Prostate gland (tissue), 2 donors: Measurements from ENCODE around the gene RNF151. TPM values are rescaled to one million over a fixed set of nuclear protein-coding genes. Genes with fewer than 3 reads are reported as not detected.

Source experiments
- DNase-seq: peaks from one replicate; pipeline ENCODE4 v3.0.0-alpha.2; 2019; ENCODE audit warnings: low spot score
- H3K27ac ChIP-seq, 2 donors: fragments of 200-600 bp; sonication (generic); 2 replicates each; pipeline ENCODE4 v1.5.1; 2017 to 2019
- H3K27me3 ChIP-seq: fragments of 200-600 bp; sonication (generic); replicated peaks from 2 replicates; pipeline ENCODE4 v1.5.1; 2019; ENCODE audit not compliant: insufficient read depth
- H3K36me3 ChIP-seq, 2 donors: fragments of 200-600 bp; sonication (generic); 1 replicate in 1 of 2; 2 replicates in 1 of 2; pipeline versions ENCODE4 v1.5.1 to v1.8.1; 2017 to 2019
- H3K4me1 ChIP-seq: fragments of 200-600 bp; sonication (generic); replicated peaks from 2 replicates; pipeline ENCODE4 v1.5.1; 2019
- H3K4me3 ChIP-seq, 2 donors: fragments of 200-600 bp; sonication (generic); 2 replicates each; pipeline ENCODE4 v1.5.1; 2017 to 2019
- H3K9me3 ChIP-seq: fragments of 200-600 bp; sonication (generic); 2 replicates; pipeline ENCODE4 v1.5.1; 2017
- CTCF ChIP-seq, 4 experiments: fragments of 200-600 bp in 2 of 4; fragments of 450-650 bp in 2 of 4; sonication (generic) in 2 of 4; IDR thresholded peaks; 1 replicate in 3 of 4; 2 replicates in 1 of 4; pipeline ENCODE4 v1.5.1; 2016 to 2019; ENCODE audit warnings: antibody characterized with exemption in 4 of 4, mild to moderate bottlenecking in 2 of 4, moderate library complexity in 2 of 4
- POLR2A ChIP-seq: fragments of 450-650 bp; IDR thresholded peaks from one replicate; pipeline ENCODE4 v1.6.1; 2016; ENCODE audit warnings: antibody characterized with exemption, mild to moderate bottlenecking
- POLR2AphosphoS5 ChIP-seq: sonication (generic); formaldehyde crosslinking; IDR thresholded peaks from one replicate; pipeline ENCODE4 v1.6.1; 2017; ENCODE audit warnings: antibody characterized with exemption
- WGBS: methylation state at CpG from one replicate; pipeline ENCODE4 v1.1.5; 2018; 5-methylcytosine and 5-hydroxymethylcytosine counted together
- intact Hi-C: fragments of 100-400 bp; cut with DNase I; formaldehyde crosslinking; loops from one replicate; pipeline ENCODE4 v1.14.2; 2022
- total RNA-seq, 2 donors: library from RNA; depleted of rRNA; stranded (reverse); fragments of >200 nt; gene quantifications; one replicate each; pipeline ENCODE4 v1.1.0, GENCODE V29; 2016

RNF151 gene
- total RNA-seq, 2 donors from 2014 or later, result 7.2 TPM; not detected in 1

DNA sequence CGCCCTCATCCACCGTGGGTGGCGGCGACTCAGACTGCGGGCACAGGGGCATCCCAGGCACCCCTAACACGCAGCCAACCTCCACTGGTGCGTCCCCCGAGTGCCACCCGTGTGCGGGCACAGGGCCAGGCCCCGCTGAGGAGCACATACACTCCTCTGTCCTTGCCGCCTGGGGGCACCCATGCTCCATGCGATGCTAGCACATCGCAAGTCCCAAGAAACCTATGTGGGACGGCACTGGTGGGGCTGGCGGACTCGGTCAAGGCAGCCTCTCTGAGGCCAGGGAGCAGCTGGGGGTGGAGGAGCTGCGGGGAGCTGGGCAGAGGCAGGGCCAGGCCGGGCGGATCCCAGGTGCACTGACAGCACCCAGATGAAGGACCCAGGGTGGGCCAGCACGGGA lies 39.0 kb downstream of the RNF151 start:
- intact Hi-C loops, result no loop called here
- whole genome bisulfite sequencing, result 76% methylated on average over 21 of the region's 21 CpGs
- Histone ChIP-seq H3K9me3 (no peaks in the 10 kb centered on the region), H3K4me1 (peaks cover 29% of the 10 kb centered on the region), H3K4me3 (no peak overlapping the region), H3K27ac (no peak overlapping the region), H3K36me3 (peaks cover 4 to 12% of the 10 kb centered on the region in 2 donors), H3K27me3 (no peaks in the 10 kb centered on the region)
- no peak for TF ChIP-seq CTCF (IDR thresholded peaks at IDR 0.05)
- TF ChIP-seq POLR2A, result no peak
- TF ChIP-seq POLR2AphosphoS5, result no peak
- no peak for DNase-seq

DNA sequence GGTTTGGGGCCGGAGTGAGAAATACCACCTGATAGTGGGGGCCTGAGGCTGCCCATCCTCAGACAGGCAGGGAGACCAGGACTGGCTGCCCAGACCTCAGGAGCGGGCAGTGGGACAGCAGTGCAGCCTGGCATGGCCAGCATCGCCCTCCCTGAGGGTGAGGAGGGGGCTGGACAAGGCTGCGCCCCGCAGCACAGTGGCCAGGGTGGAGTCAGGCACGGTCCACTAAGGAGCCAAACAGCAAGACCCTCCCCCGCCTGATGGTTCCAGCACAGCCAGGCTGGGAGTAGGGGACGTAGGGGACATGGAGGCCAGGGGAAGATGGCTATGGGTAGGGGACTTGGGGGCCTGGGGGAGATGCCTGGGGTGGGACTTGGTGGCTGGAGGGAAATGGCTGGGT lies 39.7 kb downstream of the RNF151 start:
- no peak overlapping the region for H3K27ac ChIP-seq
- TF ChIP-seq POLR2A, result no peak
- no peak overlapping the region for H3K4me3 ChIP-seq
- 82% methylated on average over 8 of the region's 8 CpGs for WGBS
- no peak for DNase-seq
- peaks cover 29% of the 10 kb centered on the region for H3K4me1 ChIP-seq
- no peaks in the 10 kb centered on the region for H3K9me3 ChIP-seq
- H3K36me3 ChIP-seq, result peaks cover 4 to 8% of the 10 kb centered on the region in 2 donors
- no peaks in the 10 kb centered on the region for H3K27me3 ChIP-seq
- intact Hi-C loops, result no loop called here

DNA sequence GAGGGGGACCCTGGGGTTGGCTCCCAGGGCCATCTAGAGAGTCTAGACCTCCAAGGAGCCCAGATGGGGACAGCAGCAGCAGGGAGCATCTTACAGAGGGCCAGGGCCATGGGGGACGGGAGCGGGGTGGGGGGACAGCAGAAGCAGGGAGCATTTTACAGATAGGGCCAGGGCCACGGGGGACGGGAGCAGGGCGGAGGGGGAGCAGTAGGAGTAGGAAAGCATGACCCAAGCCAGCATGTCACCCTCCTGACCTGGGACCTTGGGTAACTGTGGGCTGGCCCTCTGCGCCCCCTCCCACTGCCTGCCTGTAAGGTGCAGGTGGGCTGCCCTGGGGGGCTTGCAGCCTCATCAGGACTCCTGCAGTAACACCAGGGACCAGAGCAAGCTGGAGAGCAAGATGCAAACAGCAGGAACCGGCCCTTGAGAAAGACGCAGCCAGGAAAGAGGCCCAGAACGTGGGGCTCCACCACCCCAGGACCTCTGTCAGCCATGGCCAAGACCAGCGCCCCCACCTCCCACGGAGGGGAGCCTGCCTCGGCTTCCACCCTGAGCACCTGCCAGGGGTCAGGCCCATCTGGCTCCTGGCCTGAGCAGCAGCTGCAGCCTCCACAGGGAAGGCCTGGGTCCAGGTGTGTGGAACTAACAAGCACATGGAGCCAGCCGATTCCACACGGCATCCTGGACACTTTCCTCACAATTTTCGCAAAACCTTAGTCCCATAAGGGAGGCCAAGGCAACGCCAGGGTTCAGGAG lies 40.6 kb downstream of the RNF151 start:
- no peak overlapping the region for H3K27ac ChIP-seq
- TF ChIP-seq POLR2A (no peak), POLR2AphosphoS5 (no peak), CTCF (IDR thresholded peaks at IDR 0.05) (no peak)
- H3K36me3 ChIP-seq, result no peaks in the 10 kb centered on the region
- intact Hi-C loops, result no loop called here
- H3K9me3 ChIP-seq, result no peaks in the 10 kb centered on the region
- no peak for DNase-seq
- 76% methylated on average over 16 of the region's 16 CpGs for WGBS
- H3K27me3 ChIP-seq, result no peaks in the 10 kb centered on the region
- peaks cover 29% of the 10 kb centered on the region for H3K4me1 ChIP-seq
- no peak overlapping the region for H3K4me3 ChIP-seq

DNA sequence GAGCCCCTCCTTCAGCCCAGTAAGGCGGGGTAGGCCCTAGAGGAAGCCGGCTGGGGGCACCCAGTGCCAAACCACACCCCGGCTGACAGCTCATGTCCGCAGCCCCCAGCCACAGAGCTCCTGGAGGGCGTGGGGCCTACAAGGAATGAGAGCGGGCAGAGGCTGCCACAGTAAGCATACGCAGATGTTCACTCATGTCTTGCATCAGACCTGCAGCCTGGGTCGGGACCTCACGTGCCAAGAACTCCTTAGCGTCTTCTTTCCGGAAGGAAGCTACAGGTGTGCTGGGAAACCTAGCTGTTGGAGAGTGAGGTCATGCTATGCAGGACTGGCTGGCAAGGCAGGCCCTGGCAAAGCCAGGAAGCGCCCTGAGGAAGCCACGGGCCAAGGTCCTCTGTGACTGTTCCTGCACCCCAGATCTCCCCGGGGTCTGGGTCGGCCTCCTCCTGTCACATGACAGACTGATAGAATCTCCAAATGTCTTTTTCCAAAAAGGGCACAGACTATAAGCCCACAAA lies 41.4 kb downstream of the RNF151 start:
- 44% methylated on average over 15 of the region's 15 CpGs for WGBS
- Histone ChIP-seq H3K4me1 (peaks cover 29% of the 10 kb centered on the region), H3K36me3 (no peaks in the 10 kb centered on the region), H3K4me3 (peak overlapping the region in 1 of 2 donors; percentile 96), H3K27me3 (no peaks in the 10 kb centered on the region), H3K27ac (peak overlapping the region in 1 of 2 donors; percentile 69), H3K9me3 (no peaks in the 10 kb centered on the region)
- no peak for DNase-seq
- intact Hi-C loops, result no loop called here
- no peak for TF ChIP-seq CTCF (IDR thresholded peaks at IDR 0.05)
- TF ChIP-seq POLR2A, result peak; percentile 27
- TF ChIP-seq POLR2AphosphoS5, result no peak

GRCh38 chr16:2008631-2009163 lies 42.0 kb downstream of the RNF151 start:
- Histone ChIP-seq H3K27me3 (no peaks in the 10 kb centered on the region), H3K4me1 (peaks cover 29% of the 10 kb centered on the region), H3K9me3 (no peaks in the 10 kb centered on the region), H3K27ac (peak overlapping the region; percentile 69 to 79), H3K36me3 (no peaks in the 10 kb centered on the region), H3K4me3 (peak overlapping the region; percentile 93 to 96)
- intact Hi-C loops, result no loop called here
- DNase-seq, result no peak
- TF ChIP-seq POLR2A (no peak), CTCF (IDR thresholded peaks at IDR 0.05) (no peak), POLR2AphosphoS5 (no peak)
- 2% methylated on average over 23 of the region's 23 CpGs for WGBS
